H1 (cell line): ENCODE data around the gene TRAPPC6A. TPM values are rescaled to one million over a fixed set of nuclear protein-coding genes. Genes with fewer than 3 reads are reported as not detected.

Experiments used
- CTCF ChIA-PET: fragments of 300-600 bp; sonication (Branson Sonifier 250); formaldehyde crosslinking; loops from one replicate; lab custom pipeline; 2021; ENCODE audit not compliant: partially characterized antibody; lab: Charles Lee
- POLR2A ChIA-PET: fragments of 300-600 bp; sonication (Branson Sonifier 250); formaldehyde crosslinking; loops from one replicate; lab custom pipeline; 2021; ENCODE audit warnings: inconsistent platforms; ENCODE audit not compliant: partially characterized antibody; lab: Charles Lee
- DNase-seq, 2 experiments: peaks; one replicate each; pipeline versions ENCODE4 v3.0.0 to v3.0.0-alpha.2; 2010 to 2022; ENCODE audit warnings: low spot score in 2 of 2, low read depth in 1 of 2, mixed read lengths in 1 of 2
- FAIRE-seq: peaks from 2 replicates; lab custom pipeline; 2011; peaks lifted over from hg19 to GRCh38; lab: Jason Lieb, UNC
- H2AFZ ChIP-seq: 2 replicates; pipeline ENCODE4 v1.8.1; 2012; ENCODE audit warnings: low read length, inconsistent platforms
- H2AK5ac ChIP-seq: 2 replicates; pipeline ENCODE4 v1.6.1; 2013; ENCODE audit warnings: low read depth, low read length
- H2BK120ac ChIP-seq: replicated peaks from 2 replicates; pipeline ENCODE3; 2013; ENCODE audit warnings: low read depth, low read length, inconsistent platforms
- H2BK12ac ChIP-seq: 2 replicates; pipeline ENCODE4 v1.6.1; 2013; ENCODE audit warnings: low read depth, low read length
- H2BK15ac ChIP-seq: 2 replicates; pipeline ENCODE4 v1.6.1; 2013; ENCODE audit warnings: low read length
- H2BK20ac ChIP-seq: 2 replicates; pipeline ENCODE4 v1.6.1; 2013; ENCODE audit warnings: low read length
- H2BK5ac ChIP-seq: 2 replicates; pipeline ENCODE4 v1.6.1; 2013; ENCODE audit warnings: low read depth, low read length
- H3K14ac ChIP-seq: 2 replicates; pipeline ENCODE4 v1.6.1; 2013; ENCODE audit warnings: inconsistent platforms; ENCODE audit not compliant: insufficient read length
- H3K18ac ChIP-seq: 2 replicates; pipeline ENCODE4 v1.6.1; 2013; ENCODE audit warnings: low read length; ENCODE audit errors: extremely low read depth
- H3K23ac ChIP-seq: 2 replicates; pipeline ENCODE4 v1.6.1; 2013; ENCODE audit warnings: inconsistent platforms; ENCODE audit not compliant: insufficient read length
- H3K23me2 ChIP-seq: 2 replicates; pipeline ENCODE4 v1.6.1; 2013; ENCODE audit warnings: low read depth, low read length
- H3K27ac ChIP-seq: 2 replicates; pipeline ENCODE4 v1.6.1; 2011; ENCODE audit warnings: low read depth, low read length, inconsistent platforms
- H3K27me3 ChIP-seq, 4 experiments: replicated peaks in 1 of 4; 1 replicate in 1 of 4; 2 replicates in 3 of 4; pipeline versions ENCODE4 v1.6.1 to v1.8.1; 2011 to 2013; ENCODE audit warnings: low read length in 3 of 4, mild to moderate bottlenecking in 3 of 4, inconsistent platforms in 2 of 4, mixed read lengths in 2 of 4, moderate library complexity in 1 of 4; ENCODE audit not compliant: control insufficient read depth in 3 of 4, insufficient read depth in 3 of 4; ENCODE audit errors: extremely low read depth in 1 of 4
- H3K36me3 ChIP-seq, 4 experiments: 2 replicates each; pipeline versions ENCODE4 v1.6.1 to v1.8.1; 2011 to 2013; ENCODE audit warnings: mild to moderate bottlenecking in 4 of 4, low read length in 3 of 4, moderate library complexity in 2 of 4, control low read depth in 1 of 4, inconsistent platforms in 1 of 4; ENCODE audit not compliant: insufficient read depth in 4 of 4, control insufficient read depth in 2 of 4
- H3K4ac ChIP-seq: replicated peaks from 2 replicates; pipeline ENCODE3; 2013; ENCODE audit warnings: low read length, low read depth, mixed read lengths, inconsistent platforms; ENCODE audit not compliant: insufficient read length
- H3K4me1 ChIP-seq, 4 experiments: replicated peaks in 1 of 4; 1 replicate in 1 of 4; 2 replicates in 3 of 4; pipeline versions ENCODE4 v1.6.1 to v1.8.1; 2011 to 2013; ENCODE audit warnings: low read length in 3 of 4, inconsistent platforms in 2 of 4, mixed read lengths in 1 of 4; ENCODE audit not compliant: insufficient read depth in 4 of 4, control insufficient read depth in 3 of 4
- H3K4me2 ChIP-seq, 2 experiments: 2 replicates each; pipeline versions ENCODE4 v1.6.1 to v1.8.1; 2011 to 2013; ENCODE audit warnings: low read depth in 2 of 2, low read length in 2 of 2, control low read depth in 1 of 2, inconsistent platforms in 1 of 2, mild to moderate bottlenecking in 1 of 2; ENCODE audit not compliant: insufficient read depth in 1 of 2
- H3K4me3 ChIP-seq, 4 experiments: fragments of 200-600, 300-600 bp in 1 of 4; sonication (generic), shearing (Covaris generic), sonication (Bioruptor Twin) in 1 of 4; 2 replicates each; pipeline versions ENCODE4 v1.5.1 to v1.8.1; 2011 to 2016; ENCODE audit warnings: low read length in 4 of 4, low read depth in 3 of 4, control low read depth in 2 of 4, inconsistent platforms in 2 of 4, mild to moderate bottlenecking in 2 of 4, mixed read lengths in 1 of 4, moderate library complexity in 1 of 4; ENCODE audit not compliant: insufficient read depth in 2 of 4; ENCODE audit errors: extremely low read depth in 1 of 4
- H3K56ac ChIP-seq: replicated peaks from 2 replicates; pipeline ENCODE3; 2013; ENCODE audit warnings: low read depth, mild to moderate bottlenecking, mixed read lengths, low read length, inconsistent platforms; ENCODE audit not compliant: insufficient read length
- H3K79me1 ChIP-seq: 2 replicates; pipeline ENCODE4 v1.6.1; 2013; ENCODE audit warnings: low read depth, low read length, control low read depth
- H3K79me2 ChIP-seq, 2 experiments: 2 replicates each; pipeline versions ENCODE4 v1.6.1 to v1.8.1; 2012 to 2013; ENCODE audit warnings: low read length in 2 of 2, mild to moderate bottlenecking in 2 of 2, inconsistent platforms in 1 of 2; ENCODE audit not compliant: insufficient read depth in 2 of 2, control insufficient read depth in 1 of 2
- H3K9ac ChIP-seq, 4 experiments: replicated peaks in 1 of 4; 1 replicate in 1 of 4; 2 replicates in 3 of 4; pipeline versions ENCODE4 v1.6.1 to v1.8.1; 2011 to 2013; ENCODE audit warnings: low read depth in 3 of 4, low read length in 3 of 4, control low read depth in 2 of 4, mild to moderate bottlenecking in 2 of 4, moderate library complexity in 2 of 4, inconsistent platforms in 1 of 4; ENCODE audit errors: extremely low read depth in 1 of 4
- H3K9me3 ChIP-seq, 2 experiments: 2 replicates each; pipeline versions ENCODE4 v1.6.1 to v1.8.1; 2012 to 2013; ENCODE audit warnings: mild to moderate bottlenecking in 2 of 2, moderate library complexity in 2 of 2, control low read depth in 1 of 2, inconsistent platforms in 1 of 2, low read depth in 1 of 2, low read length in 1 of 2, mixed read lengths in 1 of 2; ENCODE audit not compliant: insufficient read depth in 2 of 2
- H4K20me1 ChIP-seq, 2 experiments: replicated peaks in 1 of 2; 2 replicates each; pipeline versions ENCODE3 to v1.8.1; 2011 to 2013; ENCODE audit warnings: inconsistent platforms in 2 of 2, low read length in 2 of 2, mild to moderate bottlenecking in 1 of 2; ENCODE audit not compliant: insufficient read depth in 2 of 2, control insufficient read depth in 1 of 2
- H4K5ac ChIP-seq: 2 replicates; pipeline ENCODE4 v1.6.1; 2013; ENCODE audit warnings: low read length, low read depth, mixed read lengths, inconsistent platforms; ENCODE audit not compliant: insufficient read length
- H4K8ac ChIP-seq: 2 replicates; pipeline ENCODE4 v1.8.0; 2013; ENCODE audit warnings: mild to moderate bottlenecking, moderate library complexity, low read length, inconsistent platforms; ENCODE audit not compliant: insufficient read depth; ENCODE audit errors: extremely low read depth
- H4K91ac ChIP-seq: replicated peaks from 2 replicates; pipeline ENCODE3; 2013; ENCODE audit warnings: low read length, mixed read lengths, inconsistent platforms; ENCODE audit not compliant: insufficient read length
- BCL11A ChIP-seq, 2 experiments: IDR thresholded peaks; one replicate each; pipeline ENCODE4 v1.6.1; 2011; ENCODE audit warnings: low read depth in 2 of 2, low read length in 2 of 2, mild to moderate bottlenecking in 2 of 2
- CEBPB ChIP-seq: IDR thresholded peaks from 2 replicates; pipeline ENCODE4 v1.6.1; 2012; ENCODE audit warnings: low read depth, low read length
- CTBP2 ChIP-seq: IDR thresholded peaks from 2 replicates; pipeline ENCODE4 v1.7.0; 2011; ENCODE audit warnings: borderline replicate concordance, mild to moderate bottlenecking, moderate library complexity, mixed read lengths, low read length; ENCODE audit not compliant: insufficient read depth, insufficient read length
- FOSL1 ChIP-seq: IDR thresholded peaks from 2 replicates; pipeline ENCODE4 v1.6.1; 2011; ENCODE audit warnings: mild to moderate bottlenecking, low read depth, low read length, moderate library complexity; ENCODE audit not compliant: insufficient read depth
- KDM5A ChIP-seq: fragments of 200-600 bp; IDR thresholded peaks from 2 replicates; pipeline ENCODE4 v1.7.1; 2012; ENCODE audit warnings: mild to moderate bottlenecking, low read length, inconsistent platforms, mixed read lengths
- PHF8 ChIP-seq: fragments of 200-600 bp; sonication (generic); conservative IDR thresholded peaks from 2 replicates; pipeline ENCODE4 v1.7.1; 2012; ENCODE audit warnings: low read depth, mild to moderate bottlenecking, inconsistent platforms, low read length, moderate library complexity
- SP1 ChIP-seq: IDR thresholded peaks from 2 replicates; pipeline ENCODE4 v1.6.1; 2011; ENCODE audit warnings: low read depth, low read length
- SP4 ChIP-seq: IDR thresholded peaks from 2 replicates; pipeline ENCODE4 v1.6.1; 2012; ENCODE audit warnings: low read length, inconsistent platforms
- WGBS, 2 experiments: shearing (Covaris generic) in 1 of 2; methylation state at CpG; one replicate each; pipeline versions ENCODE4 v1.1.6 to v1.1.7; 2013 to 2015; ENCODE audit warnings: low lambda C conversion rate in 2 of 2, mixed read lengths in 2 of 2, inconsistent platforms in 1 of 2, low coverage in 1 of 2, missing lambda C conversion rate in 1 of 2; ENCODE audit not compliant: insufficient replicate concordance in 2 of 2, insufficient coverage in 1 of 2, insufficient read length in 1 of 2; ENCODE audit errors: extremely low coverage in 1 of 2, missing lambda C conversion rate in 1 of 2; 5-methylcytosine and 5-hydroxymethylcytosine counted together
- polyA plus RNA-seq, 7 experiments: library from polyadenylated mRNA; depleted of rRNA in 3 of 7; stranded (reverse) in 5 of 7; unstranded in 2 of 7; fragments of >200 nt in 5 of 7; fragments of 200-250 nt in 2 of 7; gene quantifications; 1 replicate in 5 of 7; 2 replicates in 1 of 7; 4 replicates in 1 of 7; pipeline versions ENCODE4 v1.2.1 to v1.2.3, GENCODE V29; 2011 to 2013; ENCODE audit warnings: missing spikeins in 2 of 7, mixed read lengths in 2 of 7
- total RNA-seq: library from RNA; stranded (reverse); fragmentation: NEBNext Ultra II Directional; extraction: Animal tissue kit (Norgen Biotek cat#: 25700); gene quantifications from 2 replicates; pipeline ENCODE4 v1.2.1, GENCODE V29; 2021

Gene TRAPPC6A
- total and polyA plus RNA-seq, 2 of the 8 experiments (the other 6 are each of a cell fraction or from before 2014, with no cell fraction given), result 31.8 to 130 TPM

GRCh38 chr19:45139286-45140143 is 38.5 kb downstream of the TRAPPC6A start:
- ChIA-PET CTCF (interaction anchor here (0.5 to 2.8 kb wide), 6 partner anchors 10 to 50 kb away, joined by 3 to 5 read pairs (median 3); no protein-coding TSS in a partner anchor), POLR2A (interaction anchor here (1.9 kb wide), 1 partner anchor 8 kb away, joined by 4 read pairs; no protein-coding TSS in a partner anchor)
- Histone ChIP-seq H2AFZ (no peak overlapping the region), H3K4me3 (no peak overlapping the region), H3K14ac (no peak overlapping the region), H2BK20ac (no peak overlapping the region), H3K4ac (peak overlapping the region; percentile 69), H3K18ac (no peak overlapping the region), H3K27ac (0 out of 2 replicates have a peak overlapping the region, but pooled peaks have one; percentile 38), H3K56ac (no peak overlapping the region), H4K20me1 (peaks cover 3 to 11% of the 10 kb centered on the region in 2 experiments), H3K27me3 (no peaks in the 10 kb centered on the region), H3K79me1 (peaks cover 12% of the 10 kb centered on the region), H3K23ac (no peak overlapping the region), H3K79me2 (peaks cover 0 to 19% of the 10 kb centered on the region in 2 experiments; a peak in 1 of 4 replicates), H2BK15ac (no peak overlapping the region)
- TF ChIP-seq BCL11A (IDR thresholded peaks at IDR 0.05; ENCODE audit: low read depth in 2 of 2, low read length in 2 of 2) (no peak), PHF8 (no peak), CEBPB (no peak), SP1 (no peak), SP4 (no peak), FOSL1 (no peak), CTBP2 (no peak), KDM5A (no peak)
- TF ChIP-seq, all 59 proteins: peak for 0
- Histone ChIP-seq H3K9ac (no peak overlapping the region; a peak in 1 of 7 replicates), H4K91ac (no peak overlapping the region), H3K9me3 (no peaks in the 10 kb centered on the region), H4K5ac (peak overlapping the region; percentile 26), H3K23me2 (no peaks in the 10 kb centered on the region), H3K36me3 (peaks cover 2 to 8% (median 7%) of the 10 kb centered on the region in 4 experiments; a peak in 4 of 8 replicates), H4K8ac (peak overlapping the region; percentile 19), H3K4me2 (no peak overlapping the region), H3K4me1 (peaks cover 0 to 18% (median 8%) of the 10 kb centered on the region in 4 experiments; a peak in 5 of 7 replicates), H2BK5ac (peak overlapping the region; percentile 44; the same call in 1 of the 2 replicates), H2BK12ac (no peak overlapping the region), H2BK120ac (no peak overlapping the region), H2AK5ac (no peak overlapping the region)
- FAIRE-seq (no peak), DNase-seq (no peak)
- 93% methylated on average over 22 of the region's 24 CpGs; no CpG with 5 or more reads in 1 of the 2 experiments for WGBS, 2 experiments
